ENCODE results near the gene TOPAZ1.

- TF ChIP-seq EZH2 (IDR thresholded peaks at IDR 0.05) (no peak), CTCF (IDR thresholded peaks at IDR 0.05) (no peak)
Measured at GRCh38 chr3:44242721-44243120, 1.0 kb downstream of the TOPAZ1 start.

All from neural progenitor cell (in vitro differentiated cells).